Tibial nerve (tissue), 4 donors: ENCODE measurements around the gene CSPG4.

ENCODE experiments used
- EP300 ChIP-seq, 2 donors: sonication (generic); formaldehyde crosslinking; IDR thresholded peaks; one replicate each; pipeline ENCODE4 v1.6.1; 2017; ENCODE audit warnings: antibody characterized with exemption in 2 of 2, mild to moderate bottlenecking in 1 of 2
- POLR2A ChIP-seq, 2 donors: fragments of 450-650 bp; IDR thresholded peaks; one replicate each; pipeline ENCODE4 v1.6.1; 2017; ENCODE audit warnings: antibody characterized with exemption in 2 of 2, mild to moderate bottlenecking in 2 of 2, moderate library complexity in 2 of 2
- TF ChIP-seq, protein P1 (sequence below), 5 experiments: fragments of 200-600 bp in 3 of 5; fragments of 450-650 bp in 2 of 5; sonication (generic) in 3 of 5; IDR thresholded peaks; one replicate each; pipeline ENCODE4 v1.5.1; 2016 to 2019; ENCODE audit warnings: antibody characterized with exemption in 5 of 5, mild to moderate bottlenecking in 3 of 5, moderate library complexity in 2 of 5

DNA sequence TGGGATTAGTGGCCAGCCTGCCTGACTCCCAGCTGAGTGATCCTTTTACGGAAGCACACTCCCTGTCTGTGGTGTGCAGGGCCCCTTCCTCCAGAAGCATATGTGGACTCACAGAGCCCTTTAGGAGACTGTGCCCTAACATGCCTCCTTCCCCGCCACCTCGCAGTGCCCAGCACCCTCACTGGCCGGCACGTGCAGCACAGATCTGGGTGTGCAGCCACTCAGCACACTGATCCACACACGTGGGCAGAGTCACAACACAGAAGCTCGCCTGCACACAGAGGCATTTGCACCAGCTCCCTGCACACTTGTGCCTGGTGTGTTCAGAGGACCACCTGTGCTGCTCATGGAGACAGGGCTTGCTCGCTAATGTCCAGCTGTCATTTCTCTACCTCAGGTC, 23.6 kb upstream of the CSPG4 start:
- TF ChIP-seq POLR2A (IDR thresholded peaks at IDR 0.05) (no peak), EP300 (IDR thresholded peaks at IDR 0.05) (no peak)
- TF ChIP-seq, protein P1, sequence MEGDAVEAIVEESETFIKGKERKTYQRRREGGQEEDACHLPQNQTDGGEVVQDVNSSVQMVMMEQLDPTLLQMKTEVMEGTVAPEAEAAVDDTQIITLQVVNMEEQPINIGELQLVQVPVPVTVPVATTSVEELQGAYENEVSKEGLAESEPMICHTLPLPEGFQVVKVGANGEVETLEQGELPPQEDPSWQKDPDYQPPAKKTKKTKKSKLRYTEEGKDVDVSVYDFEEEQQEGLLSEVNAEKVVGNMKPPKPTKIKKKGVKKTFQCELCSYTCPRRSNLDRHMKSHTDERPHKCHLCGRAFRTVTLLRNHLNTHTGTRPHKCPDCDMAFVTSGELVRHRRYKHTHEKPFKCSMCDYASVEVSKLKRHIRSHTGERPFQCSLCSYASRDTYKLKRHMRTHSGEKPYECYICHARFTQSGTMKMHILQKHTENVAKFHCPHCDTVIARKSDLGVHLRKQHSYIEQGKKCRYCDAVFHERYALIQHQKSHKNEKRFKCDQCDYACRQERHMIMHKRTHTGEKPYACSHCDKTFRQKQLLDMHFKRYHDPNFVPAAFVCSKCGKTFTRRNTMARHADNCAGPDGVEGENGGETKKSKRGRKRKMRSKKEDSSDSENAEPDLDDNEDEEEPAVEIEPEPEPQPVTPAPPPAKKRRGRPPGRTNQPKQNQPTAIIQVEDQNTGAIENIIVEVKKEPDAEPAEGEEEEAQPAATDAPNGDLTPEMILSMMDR (IDR thresholded peaks at IDR 0.05), result no peak
